ENCODE data around the gene CLIP2.
"Not testable (repeated sequence)": the region's sequence is repeated elsewhere in the genome, so short reads cannot be mapped to it uniquely, and the experiment has no call there.

CLIP2 gene

DNA sequence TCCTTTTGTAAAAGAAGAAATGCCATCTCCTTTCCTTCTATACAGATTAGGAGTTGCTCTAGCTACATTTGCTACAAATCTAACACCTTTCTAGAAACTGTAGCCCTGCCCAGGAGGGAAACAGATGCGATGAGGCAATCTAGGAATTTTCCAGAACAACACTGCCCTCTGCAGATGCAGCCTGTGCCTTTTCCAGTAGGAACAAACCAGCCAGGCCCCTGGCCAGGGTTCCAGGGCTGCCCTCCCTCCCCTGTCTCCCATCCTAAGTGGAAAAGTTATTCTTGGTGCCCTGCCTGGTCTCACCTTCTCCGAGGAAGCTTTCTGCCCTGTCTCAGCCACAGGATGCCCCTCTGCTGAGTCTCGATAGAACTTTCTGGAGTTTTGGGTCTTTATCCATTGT is 105.4 kb downstream of the CLIP2 start:
- peaks cover 13% of the 10 kb centered on the region; the same call in 1 of the 2 replicates for H3K36me3 ChIP-seq (ENCODE audit: insufficient read depth, low read length)
- H3F3A ChIP-seq (ENCODE audit: low read depth); H3K9ac ChIP-seq (ENCODE audit: low read depth, low read length, poor library complexity, severe bottlenecking); H3K4me2 ChIP-seq (ENCODE audit: low read depth, low read length, poor library complexity, severe bottlenecking); H3K9me3 ChIP-seq (ENCODE audit: insufficient read depth, low read depth, low read length); H3K79me2 ChIP-seq (ENCODE audit: insufficient read depth, low read length); H3K4me3 ChIP-seq (ENCODE audit: low read length, poor library complexity, severe bottlenecking); H3K4me1 ChIP-seq (ENCODE audit: insufficient read depth, low read length, poor library complexity, severe bottlenecking); H2AFZ ChIP-seq (ENCODE audit: low read length); H4K20me1 ChIP-seq (ENCODE audit: insufficient read depth, low read length, poor library complexity, severe bottlenecking); H3K27me3 ChIP-seq (ENCODE audit: insufficient read depth, low read length, poor library complexity, severe bottlenecking); H3K9me2 ChIP-seq (replicated peaks; ENCODE audit: low read depth, low read length): not testable (repeated sequence)
- TF ChIP-seq, protein P1, sequence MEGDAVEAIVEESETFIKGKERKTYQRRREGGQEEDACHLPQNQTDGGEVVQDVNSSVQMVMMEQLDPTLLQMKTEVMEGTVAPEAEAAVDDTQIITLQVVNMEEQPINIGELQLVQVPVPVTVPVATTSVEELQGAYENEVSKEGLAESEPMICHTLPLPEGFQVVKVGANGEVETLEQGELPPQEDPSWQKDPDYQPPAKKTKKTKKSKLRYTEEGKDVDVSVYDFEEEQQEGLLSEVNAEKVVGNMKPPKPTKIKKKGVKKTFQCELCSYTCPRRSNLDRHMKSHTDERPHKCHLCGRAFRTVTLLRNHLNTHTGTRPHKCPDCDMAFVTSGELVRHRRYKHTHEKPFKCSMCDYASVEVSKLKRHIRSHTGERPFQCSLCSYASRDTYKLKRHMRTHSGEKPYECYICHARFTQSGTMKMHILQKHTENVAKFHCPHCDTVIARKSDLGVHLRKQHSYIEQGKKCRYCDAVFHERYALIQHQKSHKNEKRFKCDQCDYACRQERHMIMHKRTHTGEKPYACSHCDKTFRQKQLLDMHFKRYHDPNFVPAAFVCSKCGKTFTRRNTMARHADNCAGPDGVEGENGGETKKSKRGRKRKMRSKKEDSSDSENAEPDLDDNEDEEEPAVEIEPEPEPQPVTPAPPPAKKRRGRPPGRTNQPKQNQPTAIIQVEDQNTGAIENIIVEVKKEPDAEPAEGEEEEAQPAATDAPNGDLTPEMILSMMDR (conservative IDR thresholded peaks at IDR 0.05; ENCODE audit: low read length), result peak; percentile 36

DNA sequence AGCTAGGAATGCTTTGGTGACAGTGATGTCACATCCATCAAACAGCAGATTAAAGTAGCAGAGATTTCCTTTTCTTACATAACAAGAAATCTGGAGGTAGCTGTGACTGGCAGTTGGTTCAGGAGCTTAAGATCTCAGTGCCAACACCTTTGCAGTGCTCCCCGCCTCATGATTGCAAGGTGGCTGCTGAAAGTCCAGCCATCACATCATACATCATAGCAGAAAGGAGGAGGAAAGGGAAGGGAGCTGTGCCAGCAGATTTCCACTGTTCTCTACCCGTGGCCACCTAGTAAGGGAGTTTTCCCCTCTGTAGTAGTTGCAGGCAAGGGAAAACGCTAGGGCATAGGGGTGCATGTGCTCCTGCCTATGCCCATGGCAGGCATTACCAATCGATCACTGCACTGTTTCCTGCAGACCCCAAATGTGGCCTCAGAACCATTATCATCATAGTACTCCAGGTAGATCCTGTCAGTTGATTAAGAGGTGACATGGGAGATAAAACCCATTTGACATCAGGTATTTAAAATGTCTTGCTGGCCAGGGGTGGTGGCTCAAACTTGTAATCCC is 106.6 kb downstream of the CLIP2 start:
- Histone ChIP-seq H3K4me2 (ENCODE audit: low read depth, low read length, poor library complexity, severe bottlenecking) (no peak overlapping the region), H3K27me3 (ENCODE audit: insufficient read depth, low read length, poor library complexity, severe bottlenecking) (no peaks in the 10 kb centered on the region), H4K20me1 (ENCODE audit: insufficient read depth, low read length, poor library complexity, severe bottlenecking) (no peaks in the 10 kb centered on the region), H3K4me1 (ENCODE audit: insufficient read depth, low read length, poor library complexity, severe bottlenecking) (no peaks in the 10 kb centered on the region), H3K9me3 (ENCODE audit: insufficient read depth, low read depth, low read length) (no peaks in the 10 kb centered on the region), H3K9me2 (replicated peaks; ENCODE audit: low read depth, low read length) (no peaks in the 10 kb centered on the region), H3K79me2 (ENCODE audit: insufficient read depth, low read length) (no peaks in the 10 kb centered on the region), H3K36me3 (ENCODE audit: insufficient read depth, low read length) (peaks cover 19% of the 10 kb centered on the region; the same call in 1 of the 2 replicates), H3F3A (ENCODE audit: low read depth) (no peaks in the 10 kb centered on the region), H3K9ac (ENCODE audit: low read depth, low read length, poor library complexity, severe bottlenecking) (no peak overlapping the region), H2AFZ (ENCODE audit: low read length) (no peak overlapping the region), H3K4me3 (ENCODE audit: low read length, poor library complexity, severe bottlenecking) (no peak overlapping the region)
- no peak for TF ChIP-seq EZH2phosphoT487 (IDR thresholded peaks at IDR 0.05; ENCODE audit: borderline replicate concordance)
- TF ChIP-seq, protein P1 (conservative IDR thresholded peaks at IDR 0.05; ENCODE audit: low read length), result no peak

DNA sequence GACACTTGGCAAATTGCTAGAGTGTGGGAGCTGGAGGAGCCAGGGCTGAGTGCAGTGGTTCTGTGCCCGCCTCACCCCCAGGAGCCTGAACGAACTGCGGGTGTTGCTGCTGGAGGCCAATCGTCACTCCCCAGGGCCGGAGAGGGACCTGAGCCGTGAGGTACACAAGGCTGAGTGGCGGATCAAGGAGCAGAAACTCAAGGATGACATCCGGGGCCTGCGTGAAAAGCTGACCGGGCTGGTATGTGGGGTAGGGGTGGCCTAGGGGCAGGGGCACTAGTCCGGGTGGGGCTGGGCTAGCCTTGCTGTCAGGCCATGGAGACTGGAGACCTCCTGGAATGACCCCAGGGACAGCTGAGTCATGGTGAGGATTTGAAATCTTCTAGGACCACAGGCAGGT is 107.8 kb downstream of the CLIP2 start:
- TF ChIP-seq EZH2phosphoT487 (IDR thresholded peaks at IDR 0.05; ENCODE audit: borderline replicate concordance), result no peak
- TF ChIP-seq, protein P1 (conservative IDR thresholded peaks at IDR 0.05; ENCODE audit: low read length), result no peak
- H3K9me2 ChIP-seq (replicated peaks; ENCODE audit: low read depth, low read length), result no peaks in the 10 kb centered on the region
- no peak overlapping the region for H3K4me3 ChIP-seq (ENCODE audit: low read length, poor library complexity, severe bottlenecking)
- no peaks in the 10 kb centered on the region for H3K9me3 ChIP-seq (ENCODE audit: insufficient read depth, low read depth, low read length)
- H3K4me1 ChIP-seq (ENCODE audit: insufficient read depth, low read length, poor library complexity, severe bottlenecking), result no peaks in the 10 kb centered on the region
- peaks cover 20% of the 10 kb centered on the region; the same call in 1 of the 2 replicates for H3K36me3 ChIP-seq (ENCODE audit: insufficient read depth, low read length)
- no peak overlapping the region for H3K9ac ChIP-seq (ENCODE audit: low read depth, low read length, poor library complexity, severe bottlenecking)
- H3F3A ChIP-seq (ENCODE audit: low read depth), result no peaks in the 10 kb centered on the region
- H3K27me3 ChIP-seq (ENCODE audit: insufficient read depth, low read length, poor library complexity, severe bottlenecking), result no peaks in the 10 kb centered on the region
- no peak overlapping the region for H2AFZ ChIP-seq (ENCODE audit: low read length)
- no peaks in the 10 kb centered on the region for H4K20me1 ChIP-seq (ENCODE audit: insufficient read depth, low read length, poor library complexity, severe bottlenecking)
- H3K4me2 ChIP-seq (ENCODE audit: low read depth, low read length, poor library complexity, severe bottlenecking), result no peak overlapping the region
- H3K79me2 ChIP-seq (ENCODE audit: insufficient read depth, low read length), result no peaks in the 10 kb centered on the region

Data from Loucy (cell line).